ENCODE results near the gene AVPR1B. TPM values are rescaled to one million over a fixed set of nuclear protein-coding genes. Genes with fewer than 3 reads are reported as not detected.

Gene AVPR1B
- total and polyA plus RNA-seq, 8 donors, result 0.08 to 0.11 (median 0.10) TPM; not detected in 5

DNA sequence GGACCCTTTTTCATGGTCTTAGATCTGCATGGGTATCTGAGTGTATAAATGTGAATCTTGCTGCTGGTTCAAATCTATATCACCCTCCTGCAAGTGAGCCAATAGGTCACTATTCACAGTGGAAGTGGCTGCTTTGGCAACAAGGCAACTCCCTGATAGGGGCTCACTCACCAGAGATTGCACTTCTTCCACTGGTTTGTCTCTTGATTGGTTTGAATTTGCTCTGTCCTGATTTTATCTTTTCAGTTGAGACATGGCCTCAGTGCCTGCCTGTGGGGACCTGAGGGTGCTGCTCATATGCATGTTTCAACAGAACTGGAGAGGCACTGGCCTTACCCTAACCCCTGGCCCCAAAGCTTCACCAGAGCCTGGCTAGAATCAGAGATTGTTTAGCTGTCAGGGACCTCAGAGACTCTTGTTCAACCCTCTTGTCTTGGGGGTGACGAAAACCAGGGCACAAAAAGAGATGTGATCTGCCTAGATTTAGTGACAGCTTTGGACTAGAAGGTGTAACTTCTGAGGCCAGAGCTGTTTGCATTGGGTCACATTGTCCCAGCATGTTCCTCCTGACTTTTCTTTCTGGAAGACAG lies 16.9 kb downstream of the AVPR1B start:
- DNase-seq (no peak), ATAC-seq (no peak)
- H3K27me3 ChIP-seq, result peaks cover 0 to 5% of the 10 kb centered on the region in 2 donors
- peaks cover 0 to 43% of the 10 kb centered on the region in 2 donors for H3K4me1 ChIP-seq
- no peaks in the 10 kb centered on the region for H3K36me3 ChIP-seq
- TF ChIP-seq, protein P1, sequence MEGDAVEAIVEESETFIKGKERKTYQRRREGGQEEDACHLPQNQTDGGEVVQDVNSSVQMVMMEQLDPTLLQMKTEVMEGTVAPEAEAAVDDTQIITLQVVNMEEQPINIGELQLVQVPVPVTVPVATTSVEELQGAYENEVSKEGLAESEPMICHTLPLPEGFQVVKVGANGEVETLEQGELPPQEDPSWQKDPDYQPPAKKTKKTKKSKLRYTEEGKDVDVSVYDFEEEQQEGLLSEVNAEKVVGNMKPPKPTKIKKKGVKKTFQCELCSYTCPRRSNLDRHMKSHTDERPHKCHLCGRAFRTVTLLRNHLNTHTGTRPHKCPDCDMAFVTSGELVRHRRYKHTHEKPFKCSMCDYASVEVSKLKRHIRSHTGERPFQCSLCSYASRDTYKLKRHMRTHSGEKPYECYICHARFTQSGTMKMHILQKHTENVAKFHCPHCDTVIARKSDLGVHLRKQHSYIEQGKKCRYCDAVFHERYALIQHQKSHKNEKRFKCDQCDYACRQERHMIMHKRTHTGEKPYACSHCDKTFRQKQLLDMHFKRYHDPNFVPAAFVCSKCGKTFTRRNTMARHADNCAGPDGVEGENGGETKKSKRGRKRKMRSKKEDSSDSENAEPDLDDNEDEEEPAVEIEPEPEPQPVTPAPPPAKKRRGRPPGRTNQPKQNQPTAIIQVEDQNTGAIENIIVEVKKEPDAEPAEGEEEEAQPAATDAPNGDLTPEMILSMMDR (IDR thresholded peaks at IDR 0.05), result no peak
- H3K4me3 ChIP-seq, result no peak overlapping the region
- no peak overlapping the region for H3K27ac ChIP-seq
- H3K9me3 ChIP-seq, result no peaks in the 10 kb centered on the region
- intact Hi-C loops (cut with DNase I), result loop anchor here (5.0 to 10.0 kb wide), 2 partner anchors 73 to 116 kb away; no protein-coding TSS in a partner anchor

DNA sequence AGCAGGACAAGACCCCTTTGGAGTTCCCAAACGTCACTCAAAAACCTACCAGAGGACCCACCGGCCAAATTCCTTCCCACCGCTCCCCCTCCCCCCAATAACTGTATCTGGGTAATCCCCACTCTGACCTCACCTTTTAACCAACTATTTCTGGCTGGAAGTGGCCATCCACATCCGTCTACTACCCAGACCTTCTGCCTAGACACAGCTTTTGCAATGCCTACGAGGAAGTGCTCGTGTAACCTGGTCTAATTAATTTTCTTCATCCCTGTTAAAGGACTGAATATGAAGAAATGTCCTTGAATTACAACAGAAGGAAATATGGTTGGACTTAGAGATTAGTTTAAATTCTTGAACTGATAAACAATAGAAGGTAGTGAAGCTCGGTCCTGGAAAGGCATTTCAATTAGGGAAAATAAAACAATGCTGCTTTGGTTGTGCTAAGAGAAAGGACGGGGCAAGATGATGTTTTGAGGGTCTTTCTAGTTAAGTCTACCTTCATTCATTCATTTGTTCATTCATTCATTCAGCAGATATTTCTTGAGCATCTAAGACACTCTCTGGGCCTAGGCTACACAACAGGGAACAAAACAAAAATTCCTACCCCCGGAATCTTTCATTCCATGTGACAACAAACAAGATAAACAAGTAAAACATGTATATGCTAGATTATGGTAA lies 18.8 kb downstream of the AVPR1B start:
- ATAC-seq, result no peak
- no peaks in the 10 kb centered on the region for H3K36me3 ChIP-seq
- no peak for DNase-seq
- peaks cover 0 to 43% of the 10 kb centered on the region in 2 donors for H3K4me1 ChIP-seq
- TF ChIP-seq, protein P1 (IDR thresholded peaks at IDR 0.05), result no peak
- H3K9me3 ChIP-seq, result no peaks in the 10 kb centered on the region
- intact Hi-C loops (cut with DNase I), result no loop called here
- H3K27me3 ChIP-seq, result peaks cover 0 to 5% of the 10 kb centered on the region in 2 donors
- no peak overlapping the region for H3K27ac ChIP-seq
- no peak overlapping the region for H3K4me3 ChIP-seq

- peak; percentile 52 for ATAC-seq
- DNase-seq, result no peak
- Histone ChIP-seq H3K9me3 (no peaks in the 10 kb centered on the region), H3K36me3 (no peaks in the 10 kb centered on the region), H3K27ac (no peak overlapping the region), H3K4me1 (peaks cover 0 to 40% of the 10 kb centered on the region in 2 donors), H3K4me3 (no peak overlapping the region), H3K27me3 (peaks cover 0 to 5% of the 10 kb centered on the region in 2 donors)
- intact Hi-C loops (cut with DNase I), result no loop called here
- TF ChIP-seq, protein P1 (IDR thresholded peaks at IDR 0.05), result no peak
These were observed 19.8 kb downstream of the AVPR1B start for GRCh38 chr1:206097381-206097780.

- Histone ChIP-seq H3K27ac (no peak overlapping the region), H3K9me3 (no peaks in the 10 kb centered on the region), H3K27me3 (peaks cover 0 to 5% of the 10 kb centered on the region in 2 donors), H3K4me1 (peaks cover 0 to 17% of the 10 kb centered on the region in 2 donors), H3K4me3 (no peak overlapping the region), H3K36me3 (no peaks in the 10 kb centered on the region)
- DNase-seq (no peak), ATAC-seq (no peak)
- intact Hi-C loops (cut with DNase I), result no loop called here
- TF ChIP-seq, protein P1 (IDR thresholded peaks at IDR 0.05), result no peak
These were observed 23.2 kb downstream of the AVPR1B start for GRCh38 chr1:206094024-206094423.

DNA sequence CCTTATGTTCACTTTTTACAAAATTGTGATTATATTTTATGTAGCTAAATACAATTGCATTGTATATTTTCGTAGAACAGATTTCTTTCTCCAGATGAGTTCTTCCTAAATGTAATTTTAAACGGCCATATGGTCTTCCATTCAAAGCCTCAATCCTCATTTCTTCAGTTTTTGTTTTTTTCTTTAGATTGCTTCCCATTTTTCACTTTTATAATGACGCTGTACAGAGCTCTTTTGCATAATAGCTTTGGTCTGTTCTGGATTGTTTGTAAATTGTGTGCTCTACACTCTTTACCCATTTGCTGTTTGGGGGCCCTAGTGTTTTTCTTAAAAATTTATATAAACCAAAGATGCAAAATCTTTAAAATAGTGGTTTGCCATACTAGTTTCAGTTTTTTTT lies 27.8 kb downstream of the AVPR1B start:
- no peaks in the 10 kb centered on the region for H3K36me3 ChIP-seq
- no peak overlapping the region for H3K27ac ChIP-seq
- DNase-seq, result no peak
- H3K9me3 ChIP-seq, result no peaks in the 10 kb centered on the region
- no peaks in the 10 kb centered on the region for H3K27me3 ChIP-seq
- intact Hi-C loops (cut with DNase I), result no loop called here
- H3K4me1 ChIP-seq, result no peaks in the 10 kb centered on the region
- no peak for ATAC-seq
- TF ChIP-seq, protein P1 (IDR thresholded peaks at IDR 0.05), result no peak
- H3K4me3 ChIP-seq, result no peak overlapping the region

Data from left lung (tissue), 10 donors.